CD8-positive, alpha-beta memory T cell (primary cell): Measurements from ENCODE around the gene IFT25. TPM values are rescaled to one million over a fixed set of nuclear protein-coding genes. Genes with fewer than 3 reads are reported as not detected.

Experiments
- CTCF ChIA-PET: fragments of 350-600 bp; sonication (Branson Sonifier 250); formaldehyde crosslinking; loops from one replicate; lab custom pipeline; 2021; ENCODE audit warnings: antibody characterized with exemption; lab: Charles Lee
- POLR2A ChIA-PET: fragments of 350-600 bp; sonication (Branson Sonifier 250); formaldehyde crosslinking; loops from one replicate; lab custom pipeline; 2021; ENCODE audit warnings: antibody characterized with exemption; lab: Charles Lee
- DNase-seq, 5 donors: peaks; one replicate each; pipeline versions ENCODE4 v3.0.0 to v3.0.0-alpha.2; 2020 to 2022; ENCODE audit warnings: mixed read lengths in 1 of 5
- H3K27ac ChIP-seq: one replicate; pipeline ENCODE4 v1.7.0; 2013; ENCODE audit warnings: low read depth, mild to moderate bottlenecking, low read length, moderate library complexity
- H3K27me3 ChIP-seq: 2 replicates; pipeline ENCODE4 v1.7.0; 2013; ENCODE audit warnings: low read length, mild to moderate bottlenecking; ENCODE audit not compliant: insufficient read depth, poor library complexity, severe bottlenecking
- H3K36me3 ChIP-seq: 2 replicates; pipeline ENCODE4 v1.7.0; 2013; ENCODE audit warnings: mild to moderate bottlenecking, low read length, moderate library complexity; ENCODE audit not compliant: insufficient read depth
- H3K4me1 ChIP-seq: 2 replicates; pipeline ENCODE4 v1.7.0; 2013; ENCODE audit warnings: mild to moderate bottlenecking, low read length, moderate library complexity; ENCODE audit not compliant: insufficient read depth
- H3K4me3 ChIP-seq: 2 replicates; pipeline ENCODE4 v1.7.0; 2013; ENCODE audit warnings: mild to moderate bottlenecking, low read length
- H3K9me3 ChIP-seq: 2 replicates; pipeline ENCODE4 v1.7.0; 2013; ENCODE audit warnings: mild to moderate bottlenecking, low read length
- H3K27ac Mint-ChIP-seq, 8 donors: one replicate each; pipeline ENCODE4 v1.8.0; 2020 to 2021; ENCODE audit warnings: mixed read lengths in 8 of 8, mild to moderate bottlenecking in 6 of 8, inconsistent platforms in 3 of 8, moderate library complexity in 3 of 8
- H3K27me3 Mint-ChIP-seq, 2 donors: one replicate each; pipeline ENCODE4 v1.8.0; 2020 to 2021; ENCODE audit warnings: mixed read lengths in 2 of 2, mild to moderate bottlenecking in 1 of 2, moderate library complexity in 1 of 2
- H3K36me3 Mint-ChIP-seq, 3 donors: one replicate each; pipeline ENCODE4 v1.8.0; 2020 to 2021; ENCODE audit warnings: mixed read lengths in 3 of 3, inconsistent platforms in 1 of 3, mild to moderate bottlenecking in 1 of 3
- H3K4me1 Mint-ChIP-seq, 3 donors: one replicate each; pipeline ENCODE4 v1.8.0; 2020 to 2021; ENCODE audit warnings: mixed read lengths in 3 of 3, inconsistent platforms in 1 of 3, mild to moderate bottlenecking in 1 of 3
- H3K4me3 Mint-ChIP-seq, 7 donors: one replicate each; pipeline ENCODE4 v1.8.0; 2020 to 2021; ENCODE audit warnings: mixed read lengths in 7 of 7, mild to moderate bottlenecking in 6 of 7, moderate library complexity in 4 of 7, inconsistent platforms in 2 of 7
- H3K9me3 Mint-ChIP-seq, 5 donors: one replicate each; pipeline ENCODE4 v1.8.0; 2020 to 2022; ENCODE audit warnings: mixed read lengths in 5 of 5, mild to moderate bottlenecking in 3 of 5, moderate library complexity in 2 of 5, inconsistent platforms in 1 of 5
- polyA plus RNA-seq: library from polyadenylated mRNA; unstranded; fragments of 300-500 nt; fragmentation: Illumina TruSeq; gene quantifications from one replicate; pipeline ENCODE4 v1.2.3, GENCODE V29; 2021
- total RNA-seq, 2 experiments: library from RNA; stranded (reverse); gene quantifications; one replicate each; pipeline ENCODE4 v1.2.3, GENCODE V29; 2021

The IFT25 gene
- total and polyA plus RNA-seq, 3 experiments from 2014 or later, result 57.2 to 59.9 (median 57.8) TPM

DNA sequence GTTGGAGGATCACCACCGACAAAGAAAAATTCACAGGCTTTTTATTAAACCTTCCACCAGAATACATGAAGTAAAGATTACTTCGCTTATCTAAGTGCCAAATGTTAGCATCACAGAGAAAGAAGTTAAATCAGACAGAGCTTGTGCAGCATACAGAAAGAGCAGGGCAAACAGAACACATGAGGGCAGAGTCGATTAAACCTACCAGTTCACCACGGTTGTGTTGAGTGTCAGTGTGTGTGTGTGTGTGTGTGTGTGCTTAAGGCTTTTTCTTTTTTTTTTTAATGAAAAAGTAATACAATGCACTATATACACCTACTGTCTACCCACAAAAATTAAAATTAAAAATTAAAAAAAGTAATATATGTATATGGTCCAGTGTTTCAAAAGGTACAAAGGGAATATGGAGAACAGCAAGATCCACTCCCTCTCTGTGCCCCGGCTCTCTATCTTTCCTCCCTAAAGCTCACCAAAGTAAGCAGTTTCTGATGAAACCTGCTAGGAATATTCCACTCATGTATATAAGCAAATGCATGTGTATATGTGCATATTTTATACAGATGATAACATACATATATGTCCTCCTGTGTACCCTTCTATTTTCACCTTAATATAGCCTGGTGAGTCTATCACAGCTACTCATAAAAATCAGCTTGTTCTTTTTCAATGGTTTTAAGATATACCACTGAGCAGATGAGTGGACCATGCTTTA is 73.6 kb downstream of the IFT25 start:
- no peak overlapping the region for H3K4me3 ChIP-seq
- no peak overlapping the region for H3K27ac ChIP-seq
- ChIA-PET POLR2A (interaction anchor here (0.7 kb wide), 1 partner anchor 19 kb away, joined by 3 read pairs; no protein-coding TSS in a partner anchor), CTCF (interaction anchor here (0.9 to 2.8 kb wide), 2 partner anchors 11 to 87 kb away, joined by 3 to 6 read pairs; no protein-coding TSS in a partner anchor)
- H3K27me3 ChIP-seq, result no peaks in the 10 kb centered on the region
- H3K36me3 ChIP-seq, result peaks cover 8% of the 10 kb centered on the region
- H3K36me3 Mint-ChIP-seq, result peaks cover 11 to 81% (median 32%) of the 10 kb centered on the region in 3 donors
- no peak overlapping the region for H3K27ac Mint-ChIP-seq
- H3K4me3 Mint-ChIP-seq, result no peak overlapping the region
- DNase-seq, result no peak
- H3K27me3 Mint-ChIP-seq, result no peaks in the 10 kb centered on the region
- H3K4me1 ChIP-seq, result no peaks in the 10 kb centered on the region
- no peaks in the 10 kb centered on the region for H3K4me1 Mint-ChIP-seq
- no peaks in the 10 kb centered on the region for H3K9me3 ChIP-seq
- no peaks in the 10 kb centered on the region for H3K9me3 Mint-ChIP-seq

Other genes with a start within 250 kb of the IFT25 start
- gene GLIS1, start 206.5 kb downstream of the IFT25 start, total RNA-seq, result not detected
- gene GLIS1, start 206.5 kb downstream of the IFT25 start, polyA plus RNA-seq, result 0.18 TPM
- gene NDC1, start 107.4 kb downstream of the IFT25 start, total RNA-seq, result 10 to 100 TPM; 38.8 to 40.3 TPM
- 6.4 TPM for gene NDC1, start 107.4 kb downstream of the IFT25 start, polyA plus RNA-seq
- 10 to 100 TPM; 17.2 to 17.4 TPM for gene YIPF1, start 55.9 kb downstream of the IFT25 start, total RNA-seq
- gene YIPF1, start 55.9 kb downstream of the IFT25 start, polyA plus RNA-seq, result 30.7 TPM
- not detected for gene DIO1, start 51.5 kb downstream of the IFT25 start, total RNA-seq
- not detected for gene DIO1, start 51.5 kb downstream of the IFT25 start, polyA plus RNA-seq
- gene LRRC42, start 651 bp upstream of the IFT25 start, total RNA-seq, result 10 to 100 TPM; 23.6 to 25.7 TPM
- 8.3 TPM for gene LRRC42, start 651 bp upstream of the IFT25 start, polyA plus RNA-seq
- not detected for gene LDLRAD1, start 72.5 kb upstream of the IFT25 start, total RNA-seq
- not detected for gene LDLRAD1, start 72.5 kb upstream of the IFT25 start, polyA plus RNA-seq
- 100 to 1,000 TPM; 140 to 149 TPM for gene TMEM59, start 107.5 kb upstream of the IFT25 start, total RNA-seq
- 580 TPM for gene TMEM59, start 107.5 kb upstream of the IFT25 start, polyA plus RNA-seq
- gene TCEANC2, start 107.9 kb upstream of the IFT25 start, total RNA-seq, result 10 to 100 TPM; 10.9 to 11.4 TPM
- gene TCEANC2, start 107.9 kb upstream of the IFT25 start, polyA plus RNA-seq, result 6.1 TPM
- gene CDCP2, start 207.3 kb upstream of the IFT25 start, total RNA-seq, result not detected
- not detected for gene CDCP2, start 207.3 kb upstream of the IFT25 start, polyA plus RNA-seq